Spleen (tissue), 11 donors: ENCODE measurements around the gene TSC1. TPM values are rescaled to one million over a fixed set of nuclear protein-coding genes. Genes with fewer than 3 reads are reported as not detected.

Experiments
- DNase-seq: peaks from one replicate; pipeline ENCODE4 v3.0.0-alpha.2; 2020
- H3K27ac ChIP-seq, 8 donors: fragments of 200-600 bp; sonication (generic) in 7 of 8; 1 replicate in 4 of 8; 2 replicates in 4 of 8; pipeline versions ENCODE4 v1.5.0 to v1.8.0; 2016 to 2021; ENCODE audit warnings: inconsistent platforms in 4 of 8, mild to moderate bottlenecking in 4 of 8, moderate library complexity in 1 of 8
- H3K27me3 ChIP-seq, 7 donors: fragments of 200-600 bp; sonication (generic) in 6 of 7; replicated peaks in 1 of 7; 1 replicate in 4 of 7; 2 replicates in 3 of 7; pipeline versions ENCODE4 v1.5.0 to v1.8.0; 2016 to 2021; ENCODE audit warnings: inconsistent platforms in 3 of 7, mild to moderate bottlenecking in 1 of 7
- H3K36me3 ChIP-seq, 6 donors: fragments of 200-600 bp; sonication (generic) in 5 of 6; 1 replicate in 4 of 6; 2 replicates in 2 of 6; pipeline versions ENCODE4 v1.5.0 to v1.8.0; 2016 to 2021; ENCODE audit warnings: inconsistent platforms in 2 of 6
- H3K4me1 ChIP-seq, 6 donors: fragments of 200-600 bp; sonication (generic) in 5 of 6; 1 replicate in 3 of 6; 2 replicates in 3 of 6; pipeline versions ENCODE4 v1.5.0 to v1.8.0; 2016 to 2021; ENCODE audit warnings: inconsistent platforms in 3 of 6
- H3K4me3 ChIP-seq, 8 donors: fragments of 200-600 bp; sonication (generic) in 7 of 8; 1 replicate in 4 of 8; 2 replicates in 4 of 8; pipeline versions ENCODE4 v1.5.0 to v1.8.0; 2016 to 2021; ENCODE audit warnings: inconsistent platforms in 4 of 8, mild to moderate bottlenecking in 4 of 8, moderate library complexity in 2 of 8
- H3K9me3 ChIP-seq, 8 donors: fragments of 200-600 bp; sonication (generic) in 7 of 8; 1 replicate in 4 of 8; 2 replicates in 4 of 8; pipeline versions ENCODE4 v1.5.0 to v1.8.0; 2016 to 2021; ENCODE audit warnings: inconsistent platforms in 4 of 8
- POLR2A ChIP-seq, 3 donors: fragments of 450-650 bp; IDR thresholded peaks; one replicate each; pipeline ENCODE4 v1.5.1; 2017; ENCODE audit warnings: antibody characterized with exemption in 3 of 3, mild to moderate bottlenecking in 1 of 3
- POLR2AphosphoS5 ChIP-seq, 3 donors: sonication (generic); formaldehyde crosslinking; IDR thresholded peaks; one replicate each; pipeline ENCODE4 v1.5.1; 2017; ENCODE audit warnings: antibody characterized with exemption in 3 of 3
- WGBS, 5 donors: extraction: QIAGEN DNeasy Blood & Tissue Kit in 3 of 5; methylation state at CpG; one replicate each; pipeline versions ENCODE4 v1.1.5 to v1.1.7; 2013 to 2018; 5-methylcytosine and 5-hydroxymethylcytosine counted together
- intact Hi-C: fragments of 100-400 bp; cut with DNase I; formaldehyde crosslinking; loops from one replicate; pipeline ENCODE4 v1.15.0; 2023; ENCODE audit warnings: low total_unique reads
- polyA plus RNA-seq, 3 donors: library from polyadenylated mRNA; stranded (reverse); fragments of 200-250 nt; gene quantifications; one replicate each; pipeline ENCODE4 v1.2.1, GENCODE V29; 2013
- total RNA-seq, 7 donors: library from RNA; depleted of rRNA in 3 of 7; stranded (reverse); fragments of >200 nt in 3 of 7; fragmentation: NEBNext Ultra II Directional in 4 of 7; extraction: Animal tissue kit (Norgen Biotek cat#: 25700) in 4 of 7; gene quantifications; one replicate each; pipeline versions ENCODE4 v1.1.0 to v1.2.1, GENCODE V29; 2016 to 2021
- TF ChIP-seq, protein P1 (sequence below), 11 experiments: fragments of 200-600 bp in 7 of 11; fragments of 450-650 bp in 4 of 11; sonication (generic) in 4 of 11; IDR thresholded peaks in 8 of 11; conservative IDR thresholded peaks in 3 of 11; 1 replicate in 7 of 11; 2 replicates in 4 of 11; pipeline versions ENCODE4 v1.4.0 to v1.8.0; 2016 to 2021; ENCODE audit warnings: antibody characterized with exemption in 11 of 11, inconsistent platforms in 4 of 11, mild to moderate bottlenecking in 1 of 11
- donor health status: healthy with polysubstance abuse.
- donor health status: DM: no; HTN: no; CAD: no; lungs with moderate emphysema.
- donor health status: DM: no; HTN: no; CAD: no.
- donor health status: Bipolar disorder and iron deficiency.
- donor health status: healthy.
- donor health status: DM: no; HTN: no; CAD: no.
- donor health status: DM: yes; HTN: yes; CAD: no.

The TSC1 gene
- total and polyA plus RNA-seq, 10 donors = 6.9 to 80.6 (median 51.6) TPM

DNA sequence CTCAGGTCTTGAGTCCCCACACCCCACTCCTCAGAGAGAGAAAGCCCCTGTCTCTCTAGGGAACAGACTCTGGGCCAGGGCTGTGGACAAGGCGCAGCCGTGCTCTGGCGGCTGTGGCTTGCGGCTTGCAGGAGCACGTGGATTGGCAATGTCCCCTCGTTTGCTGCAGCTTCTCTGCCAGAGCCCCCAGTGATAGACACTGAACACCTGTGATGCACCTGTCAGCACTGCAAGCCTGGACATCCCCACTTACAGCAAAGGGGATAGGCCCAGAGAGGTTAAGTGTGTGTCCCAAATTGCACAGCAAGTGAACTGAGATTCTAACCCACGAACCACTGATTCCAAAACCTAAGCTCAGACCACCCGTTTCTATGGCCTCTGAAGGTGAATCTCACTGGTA, 41.1 kb upstream of the TSC1 start:
- intact Hi-C loops = loop anchor here (10.0 kb wide), 1 partner anchor 59 kb away; no protein-coding TSS in a partner anchor
- Histone ChIP-seq H3K36me3 (no peaks in the 10 kb centered on the region), H3K4me3 (no peak overlapping the region), H3K9me3 (no peaks in the 10 kb centered on the region), H3K27ac (no peak overlapping the region), H3K27me3 (peaks cover 0 to 82% (median 0%) of the 10 kb centered on the region in 7 donors), H3K4me1 (peaks cover 0 to 38% (median 24%) of the 10 kb centered on the region in 6 donors)
- no peak for DNase-seq
- 56 to 87% (median 77%) methylated on average over 2 to 8 of the region's 8 CpGs for WGBS, 5 donors
- TF ChIP-seq, protein P1, sequence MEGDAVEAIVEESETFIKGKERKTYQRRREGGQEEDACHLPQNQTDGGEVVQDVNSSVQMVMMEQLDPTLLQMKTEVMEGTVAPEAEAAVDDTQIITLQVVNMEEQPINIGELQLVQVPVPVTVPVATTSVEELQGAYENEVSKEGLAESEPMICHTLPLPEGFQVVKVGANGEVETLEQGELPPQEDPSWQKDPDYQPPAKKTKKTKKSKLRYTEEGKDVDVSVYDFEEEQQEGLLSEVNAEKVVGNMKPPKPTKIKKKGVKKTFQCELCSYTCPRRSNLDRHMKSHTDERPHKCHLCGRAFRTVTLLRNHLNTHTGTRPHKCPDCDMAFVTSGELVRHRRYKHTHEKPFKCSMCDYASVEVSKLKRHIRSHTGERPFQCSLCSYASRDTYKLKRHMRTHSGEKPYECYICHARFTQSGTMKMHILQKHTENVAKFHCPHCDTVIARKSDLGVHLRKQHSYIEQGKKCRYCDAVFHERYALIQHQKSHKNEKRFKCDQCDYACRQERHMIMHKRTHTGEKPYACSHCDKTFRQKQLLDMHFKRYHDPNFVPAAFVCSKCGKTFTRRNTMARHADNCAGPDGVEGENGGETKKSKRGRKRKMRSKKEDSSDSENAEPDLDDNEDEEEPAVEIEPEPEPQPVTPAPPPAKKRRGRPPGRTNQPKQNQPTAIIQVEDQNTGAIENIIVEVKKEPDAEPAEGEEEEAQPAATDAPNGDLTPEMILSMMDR (IDR thresholded peaks at IDR 0.05 in 8 of 11, conservative IDR thresholded peaks at IDR 0.05 in 3 of 11) = no peak
- no peak for TF ChIP-seq POLR2AphosphoS5 (IDR thresholded peaks at IDR 0.05)
- TF ChIP-seq POLR2A (IDR thresholded peaks at IDR 0.05) = no peak

DNA sequence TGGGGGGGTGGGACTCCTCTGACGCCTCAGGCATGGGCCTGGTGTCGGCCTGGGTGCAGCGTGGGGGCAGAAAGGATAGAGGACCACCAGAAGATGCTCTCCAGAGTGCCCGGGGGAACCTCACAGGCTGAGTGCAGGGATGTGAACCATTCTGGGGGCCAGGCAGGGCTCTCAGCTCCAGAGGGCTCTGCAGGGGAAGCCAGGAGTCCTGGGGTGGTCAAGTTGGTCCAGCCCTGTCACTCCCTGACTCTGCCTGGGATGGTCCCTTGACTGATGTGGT, 40.6 kb upstream of the TSC1 start:
- Histone ChIP-seq H3K4me1 (peaks cover 0 to 38% (median 24%) of the 10 kb centered on the region in 6 donors), H3K36me3 (no peaks in the 10 kb centered on the region), H3K27ac (peak overlapping the region in 1 of 8 donors; percentile 58), H3K4me3 (no peak overlapping the region), H3K9me3 (no peaks in the 10 kb centered on the region), H3K27me3 (peaks cover 0 to 86% (median 4%) of the 10 kb centered on the region in 7 donors)
- TF ChIP-seq, protein P1 (IDR thresholded peaks at IDR 0.05 in 8 of 11, conservative IDR thresholded peaks at IDR 0.05 in 3 of 11) = no peak
- no peak for TF ChIP-seq POLR2AphosphoS5 (IDR thresholded peaks at IDR 0.05)
- TF ChIP-seq POLR2A (IDR thresholded peaks at IDR 0.05) = no peak
- intact Hi-C loops = loop anchor here (10.0 kb wide), 1 partner anchor 60 kb away; no protein-coding TSS in a partner anchor
- DNase-seq = no peak
- WGBS, 5 donors = 47 to 83% (median 56%) methylated on average over 4 of the region's 4 CpGs; no CpG with 5 or more reads in 1 of the 5 donors

DNA sequence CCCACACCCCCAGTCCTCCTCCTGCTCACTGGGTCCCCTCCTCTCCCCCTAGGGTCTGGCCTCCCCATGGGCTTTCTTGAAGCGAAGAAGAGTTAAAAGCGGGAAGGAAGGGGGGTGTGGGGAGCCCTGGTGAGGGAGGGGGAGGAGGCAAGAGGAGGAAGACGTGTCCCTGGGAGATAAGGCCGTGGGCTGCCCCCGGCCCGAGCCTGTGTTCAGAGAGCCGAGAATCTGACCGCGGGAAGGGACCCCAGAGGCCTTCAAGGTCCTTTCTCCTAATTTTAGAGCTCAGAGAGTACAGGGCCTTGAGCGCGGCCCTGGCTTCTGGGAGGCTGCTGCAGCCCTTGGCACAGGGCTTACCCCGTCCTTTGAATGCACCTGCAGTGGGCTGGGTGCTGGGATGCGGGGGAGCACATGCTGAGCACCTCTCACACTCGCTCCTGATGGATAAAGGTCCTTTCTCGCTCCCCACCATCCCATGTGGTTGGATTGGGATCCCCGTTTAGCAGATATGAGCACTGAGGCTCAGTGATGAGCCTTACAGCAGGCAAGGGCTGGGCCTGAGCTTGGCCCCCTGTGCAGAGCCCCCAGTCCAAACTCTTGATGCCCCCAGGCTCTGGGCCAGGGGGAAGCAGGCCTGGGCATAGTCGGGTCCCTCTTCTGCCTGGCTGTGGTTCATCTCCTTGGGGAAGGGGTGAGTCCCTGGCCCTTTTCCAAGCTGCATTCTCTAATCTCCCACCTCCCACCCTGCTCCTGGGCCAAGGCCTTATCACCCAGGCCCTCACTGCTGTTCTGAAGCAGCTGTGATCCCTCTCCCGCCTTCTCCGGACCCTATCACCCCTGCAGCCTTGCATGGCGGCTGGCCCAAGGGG, 40.0 kb upstream of the TSC1 start:
- peaks cover 0 to 38% (median 24%) of the 10 kb centered on the region in 6 donors for H3K4me1 ChIP-seq
- peaks cover 0 to 91% (median 10%) of the 10 kb centered on the region in 7 donors for H3K27me3 ChIP-seq
- no peak overlapping the region for H3K4me3 ChIP-seq
- H3K36me3 ChIP-seq = no peaks in the 10 kb centered on the region
- no peak for DNase-seq
- intact Hi-C loops = loop anchor here (10.0 kb wide), 1 partner anchor 60 kb away; no protein-coding TSS in a partner anchor
- WGBS, 5 donors = 28 to 38% (median 32%) methylated on average over 19 to 20 of the region's 20 CpGs
- H3K9me3 ChIP-seq = no peaks in the 10 kb centered on the region
- TF ChIP-seq POLR2A (IDR thresholded peaks at IDR 0.05) (no peak), POLR2AphosphoS5 (IDR thresholded peaks at IDR 0.05) (no peak)
- TF ChIP-seq, protein P1 (IDR thresholded peaks at IDR 0.05 in 8 of 11, conservative IDR thresholded peaks at IDR 0.05 in 3 of 11) = no peak
- H3K27ac ChIP-seq = peak overlapping the region in 4 of 8 donors; percentile 14 to 58 (median 32)
